GM20000 (cell line): Measurements from ENCODE around the gene SLC26A4.

Experiments used
- DNase-seq: peaks from one replicate; pipeline ENCODE4 v3.0.0; 2012; ENCODE audit warnings: low spot score
- TF ChIP-seq, protein P1 (sequence below): IDR thresholded peaks from 2 replicates; pipeline ENCODE4 v1.5.1; 2012; ENCODE audit warnings: mild to moderate bottlenecking, control low read depth; ENCODE audit errors: extremely low read depth, missing control alignments

The SLC26A4 gene

GRCh38 chr7:107659666-107660065 lies 962 bp upstream of the SLC26A4 start:
- TF ChIP-seq, protein P1, sequence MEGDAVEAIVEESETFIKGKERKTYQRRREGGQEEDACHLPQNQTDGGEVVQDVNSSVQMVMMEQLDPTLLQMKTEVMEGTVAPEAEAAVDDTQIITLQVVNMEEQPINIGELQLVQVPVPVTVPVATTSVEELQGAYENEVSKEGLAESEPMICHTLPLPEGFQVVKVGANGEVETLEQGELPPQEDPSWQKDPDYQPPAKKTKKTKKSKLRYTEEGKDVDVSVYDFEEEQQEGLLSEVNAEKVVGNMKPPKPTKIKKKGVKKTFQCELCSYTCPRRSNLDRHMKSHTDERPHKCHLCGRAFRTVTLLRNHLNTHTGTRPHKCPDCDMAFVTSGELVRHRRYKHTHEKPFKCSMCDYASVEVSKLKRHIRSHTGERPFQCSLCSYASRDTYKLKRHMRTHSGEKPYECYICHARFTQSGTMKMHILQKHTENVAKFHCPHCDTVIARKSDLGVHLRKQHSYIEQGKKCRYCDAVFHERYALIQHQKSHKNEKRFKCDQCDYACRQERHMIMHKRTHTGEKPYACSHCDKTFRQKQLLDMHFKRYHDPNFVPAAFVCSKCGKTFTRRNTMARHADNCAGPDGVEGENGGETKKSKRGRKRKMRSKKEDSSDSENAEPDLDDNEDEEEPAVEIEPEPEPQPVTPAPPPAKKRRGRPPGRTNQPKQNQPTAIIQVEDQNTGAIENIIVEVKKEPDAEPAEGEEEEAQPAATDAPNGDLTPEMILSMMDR: no peak
- DNase-seq: no peak

- TF ChIP-seq, protein P1: peak; percentile 16
- peak; percentile 41 for DNase-seq
Observed at GRCh38 chr7:107661081-107661864, 645 bp downstream of the SLC26A4 start.

DNA sequence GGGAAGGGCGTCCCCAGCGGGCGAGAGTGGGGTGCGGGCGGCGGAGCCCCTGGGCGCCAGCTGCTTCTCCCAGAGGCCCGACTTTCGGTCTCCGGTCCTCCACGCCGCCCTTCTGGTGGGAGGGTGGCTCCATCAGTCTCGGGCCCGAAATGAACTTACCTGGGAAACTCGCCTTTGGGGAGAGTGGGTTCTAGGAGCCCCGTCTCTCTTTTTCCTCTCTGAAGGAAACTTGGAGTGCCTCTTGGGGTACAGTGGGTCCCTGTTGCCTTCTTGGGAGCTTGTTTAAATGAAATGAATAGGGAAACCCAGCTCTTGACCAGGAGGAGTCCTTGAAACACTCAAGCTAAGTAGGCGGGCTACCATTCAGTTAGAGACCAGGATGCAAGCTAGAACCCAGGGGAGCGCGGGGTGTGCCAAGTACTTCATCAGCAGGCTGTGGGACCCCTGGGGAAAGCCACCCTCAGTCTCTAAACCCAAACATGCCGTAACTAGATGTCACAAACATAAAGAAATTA lies 1.3 kb downstream of the SLC26A4 start:
- TF ChIP-seq, protein P1: no peak
- no peak for DNase-seq

- TF ChIP-seq, protein P1: no peak
- DNase-seq: no peak
Observed at GRCh38 chr7:107663196-107663595, 2.6 kb downstream of the SLC26A4 start.

DNA sequence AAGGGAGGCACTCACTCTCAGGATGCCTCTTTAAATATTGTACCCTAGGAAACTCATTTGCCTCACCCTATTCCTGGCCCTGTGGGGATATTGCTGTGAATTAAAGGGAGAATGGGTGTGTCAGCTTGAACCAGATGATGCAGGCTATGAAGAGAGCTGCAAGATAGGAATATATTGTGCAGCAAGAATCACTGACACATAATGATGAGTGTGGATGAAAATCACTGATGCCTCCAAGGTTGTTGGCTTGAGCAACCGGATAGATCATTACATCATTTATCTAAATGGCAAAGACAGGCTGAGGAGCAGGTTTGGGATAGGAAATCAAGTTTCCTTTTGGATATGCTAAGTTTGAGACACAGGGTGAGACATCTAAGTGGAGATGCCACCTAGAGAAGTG lies 6.2 kb downstream of the SLC26A4 start:
- TF ChIP-seq, protein P1: no peak
- no peak for DNase-seq

DNA sequence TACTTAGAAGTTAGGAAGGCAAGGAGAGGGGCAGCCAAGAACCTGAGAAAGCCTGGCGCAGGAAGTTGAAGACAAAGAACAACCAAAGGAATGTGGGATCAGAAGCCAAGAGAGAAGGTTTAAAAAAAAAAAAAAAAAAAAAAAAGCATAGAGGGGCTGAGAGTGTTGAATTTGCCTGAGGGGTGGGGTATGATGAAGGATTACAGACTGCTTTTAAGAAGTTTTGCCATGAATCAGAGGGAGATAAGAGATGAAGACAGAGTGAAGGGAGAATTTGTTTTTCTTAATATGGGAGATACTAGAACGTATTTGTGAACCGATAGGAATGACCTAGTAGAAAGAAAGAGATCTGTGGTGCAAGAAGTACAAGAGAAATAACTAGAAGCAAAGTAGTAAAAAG lies 6.7 kb downstream of the SLC26A4 start:
- no peak for DNase-seq
- TF ChIP-seq, protein P1: no peak

GRCh38 chr7:107668296-107668695 lies 7.7 kb downstream of the SLC26A4 start:
- DNase-seq: no peak
- TF ChIP-seq, protein P1: no peak
